Measurements from ENCODE around the gene CREB3L2. TPM values are rescaled to one million over a fixed set of nuclear protein-coding genes. Genes with fewer than 3 reads are reported as not detected.

The CREB3L2 gene
- total RNA-seq, 4 donors from 2014 or later: 33.1 to 59.1 (median 43.3) TPM

- TF ChIP-seq POLR2AphosphoS5 (IDR thresholded peaks at IDR 0.05) (no peak), EP300 (IDR thresholded peaks at IDR 0.05) (no peak), CTCF (IDR thresholded peaks at IDR 0.05) (no peak), POLR2A (IDR thresholded peaks at IDR 0.05) (no peak)
- 81 to 90% methylated on average over 4 to 7 of the region's 7 CpGs for whole genome bisulfite sequencing, 2 donors (ENCODE audit: low coverage in 1 of 2)
- H3K4me3 ChIP-seq: no peak overlapping the region
- H3K9me3 ChIP-seq: no peaks in the 10 kb centered on the region
- no peaks in the 10 kb centered on the region for H3K27me3 ChIP-seq
- peaks cover 0 to 7% of the 10 kb centered on the region in 2 donors for H3K36me3 ChIP-seq
- H3K27ac ChIP-seq: no peak overlapping the region
- ATAC-seq: no peak
- H3K4me1 ChIP-seq: peaks cover 6 to 84% (median 22%) of the 10 kb centered on the region in 3 donors
Observed at GRCh38 chr7:137962875-137963507, 38.9 kb downstream of the CREB3L2 start.

DNA sequence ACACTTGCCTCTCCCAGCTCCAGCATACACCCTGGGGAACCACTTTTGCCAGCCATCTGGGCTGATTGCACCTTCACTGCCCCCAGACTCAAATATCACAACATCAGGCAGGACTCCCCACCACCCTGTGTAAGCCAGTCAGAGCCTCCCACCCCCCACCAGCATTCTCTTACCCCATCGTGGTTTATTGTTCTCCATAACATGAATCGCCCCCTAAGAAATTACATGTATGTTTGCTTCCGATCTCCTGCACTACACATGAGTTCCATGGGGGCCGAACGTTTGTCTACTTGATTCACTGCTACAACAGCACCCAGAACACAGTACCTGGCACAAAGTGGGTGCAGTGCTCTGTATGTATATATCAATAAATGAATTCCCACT lies 39.4 kb downstream of the CREB3L2 start:
- Histone ChIP-seq H3K4me1 (peaks cover 6 to 84% (median 22%) of the 10 kb centered on the region in 3 donors), H3K27me3 (no peaks in the 10 kb centered on the region), H3K4me3 (no peak overlapping the region), H3K36me3 (peaks cover 0 to 7% of the 10 kb centered on the region in 2 donors), H3K27ac (no peak overlapping the region), H3K9me3 (no peaks in the 10 kb centered on the region)
- 80 to 81% methylated on average over 5 of the region's 5 CpGs for WGBS, 2 donors (ENCODE audit: low coverage in 1 of 2)
- TF ChIP-seq EP300 (IDR thresholded peaks at IDR 0.05): no peak
- ATAC-seq: no peak

GRCh38 chr7:137961200-137962177 lies 40.4 kb downstream of the CREB3L2 start:
- Histone ChIP-seq H3K4me3 (no peak overlapping the region), H3K9me3 (no peaks in the 10 kb centered on the region), H3K27me3 (no peaks in the 10 kb centered on the region), H3K4me1 (peaks cover 3 to 84% (median 21%) of the 10 kb centered on the region in 3 donors), H3K36me3 (peaks cover 0 to 7% of the 10 kb centered on the region in 2 donors), H3K27ac (peak overlapping the region in 1 of 4 donors; percentile 43)
- no peak for TF ChIP-seq EP300 (IDR thresholded peaks at IDR 0.05)
- no peak for TF ChIP-seq POLR2AphosphoS5 (IDR thresholded peaks at IDR 0.05)
- TF ChIP-seq POLR2A (IDR thresholded peaks at IDR 0.05): no peak
- no peak for TF ChIP-seq CTCF (IDR thresholded peaks at IDR 0.05)
- 89 to 91% methylated on average over 6 to 9 of the region's 11 CpGs for WGBS, 2 donors (ENCODE audit: low coverage in 1 of 2)
- ATAC-seq: no peak

DNA sequence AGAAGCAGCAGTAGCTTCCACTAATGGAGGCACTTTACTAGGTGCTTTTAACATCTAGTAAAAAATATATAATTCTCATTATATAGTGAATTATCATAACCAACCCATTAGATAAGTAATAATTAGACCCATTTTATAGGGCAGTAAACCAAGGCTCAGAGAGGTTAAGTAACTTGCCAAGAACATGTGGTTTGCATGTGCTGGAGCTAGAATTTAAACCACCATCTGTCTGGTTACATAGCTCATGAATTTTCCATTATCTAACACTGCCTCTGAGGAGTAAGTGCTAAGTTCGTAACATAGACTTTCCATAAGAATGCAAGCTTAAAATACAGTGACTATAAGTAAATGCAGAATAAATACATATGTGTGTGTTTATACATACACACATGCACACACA lies 41.9 kb downstream of the CREB3L2 start:
- ATAC-seq: no peak
- TF ChIP-seq POLR2A (IDR thresholded peaks at IDR 0.05) (no peak), EP300 (IDR thresholded peaks at IDR 0.05) (no peak), CTCF (IDR thresholded peaks at IDR 0.05) (no peak), POLR2AphosphoS5 (IDR thresholded peaks at IDR 0.05) (no peak)
- Histone ChIP-seq H3K9me3 (no peaks in the 10 kb centered on the region), H3K27ac (no peak overlapping the region), H3K4me1 (peaks cover 16 to 87% (median 27%) of the 10 kb centered on the region in 3 donors), H3K4me3 (no peak overlapping the region), H3K36me3 (peaks cover 0 to 7% of the 10 kb centered on the region in 2 donors), H3K27me3 (no peaks in the 10 kb centered on the region)
- 67 to 75% methylated on average over 1 of the region's 1 CpG for WGBS, 2 donors (ENCODE audit: low coverage in 1 of 2)
